Fibroblast of mammary gland (primary cell): ENCODE results near the gene SCRG1.

Experiments used
- DNase-seq: peaks from one replicate; pipeline ENCODE4 v3.0.0-alpha.2; 2010; ENCODE audit warnings: low read depth
- H3K4me3 ChIP-seq: 2 replicates; pipeline ENCODE4 v1.5.1; 2011; ENCODE audit warnings: low read depth, mild to moderate bottlenecking, low read length, moderate library complexity; ENCODE audit not compliant: control insufficient read depth
- CTCF ChIP-seq: conservative IDR thresholded peaks from 2 replicates; pipeline ENCODE4 v1.5.1; 2011; ENCODE audit warnings: low read depth, low read length, inconsistent platforms; ENCODE audit not compliant: control insufficient read depth, insufficient read depth

Gene SCRG1

GRCh38 chr4:173404296-173404865 lies 5.5 kb upstream of the SCRG1 start:
- DNase-seq, result no peak
- no peak overlapping the region for H3K4me3 ChIP-seq
- TF ChIP-seq CTCF, result no peak

GRCh38 chr4:173403051-173403450 lies 4.1 kb upstream of the SCRG1 start:
- no peak overlapping the region for H3K4me3 ChIP-seq
- no peak for TF ChIP-seq CTCF
- peak; percentile 55 for DNase-seq

GRCh38 chr4:173401063-173401462 lies 2.1 kb upstream of the SCRG1 start:
- DNase-seq, result no peak
- H3K4me3 ChIP-seq, result no peak overlapping the region
- no peak for TF ChIP-seq CTCF

- DNase-seq, result no peak
- no peak for TF ChIP-seq CTCF
- H3K4me3 ChIP-seq, result no peak overlapping the region
Measured at GRCh38 chr4:173398220-173398619, 696 bp downstream of the SCRG1 start.

- no peak for TF ChIP-seq CTCF
- no peak overlapping the region for H3K4me3 ChIP-seq
Measured at GRCh38 chr4:173397604-173398003, 1.3 kb downstream of the SCRG1 start.

GRCh38 chr4:173391701-173392100 lies 7.2 kb downstream of the SCRG1 start:
- no peak overlapping the region for H3K4me3 ChIP-seq
- no peak for TF ChIP-seq CTCF
- no peak for DNase-seq

More at GRCh38 chr4:173397604-173398003, 1.3 kb downstream of the SCRG1 start:
- DNase-seq, result no peak

- no peak overlapping the region for H3K4me3 ChIP-seq
- DNase-seq, result no peak
- TF ChIP-seq CTCF, result no peak
Measured at GRCh38 chr4:173386751-173387150, 12.2 kb downstream of the SCRG1 start.
